PC-3 (cell line): ENCODE results near the gene FYN. TPM values are rescaled to one million over a fixed set of nuclear protein-coding genes. Genes with fewer than 3 reads are reported as not detected.

Source experiments
- ATAC-seq: fragments of 200-7000 bp; cut with Tn5 transposase; 2 replicates; pipeline ENCODE4 v1.9.1; 2020; ENCODE audit warnings: mild to moderate bottlenecking, moderate library complexity
- BruUV-seq: library from RNA; stranded (reverse); fragments of 400-500 nt; replicated peaks from 2 replicates; lab custom pipeline; 2021; lab: Mats Ljungman, UMichigan
- CTCF ChIA-PET: fragments of 300-600 bp; sonication (Branson Sonifier 250); formaldehyde crosslinking; loops from one replicate; lab custom pipeline; 2022; ENCODE audit warnings: antibody characterized with exemption; lab: Charles Lee
- POLR2A ChIA-PET: fragments of 300-600 bp; sonication (Branson Sonifier 250); formaldehyde crosslinking; loops from one replicate; lab custom pipeline; 2022; ENCODE audit warnings: antibody characterized with exemption; ENCODE audit not compliant: unreplicated experiment; lab: Charles Lee
- DNase-seq: peaks from one replicate; pipeline ENCODE4 v3.0.0-alpha.2; 2015
- H2AFZ ChIP-seq: fragments of 300-600 bp; sonication (generic); 2 replicates; pipeline ENCODE4 v1.6.0; 2016; ENCODE audit warnings: antibody characterized with exemption, low read length
- H3F3A ChIP-seq: fragments of 300-600 bp; sonication (generic); one replicate; pipeline ENCODE4 v1.6.0; 2017; ENCODE audit warnings: antibody characterized with exemption, low read length, control low read depth, mild to moderate bottlenecking; ENCODE audit not compliant: unreplicated experiment
- H3K27ac ChIP-seq: fragments of 300-600 bp; sonication (generic); 2 replicates; pipeline ENCODE4 v1.5.1; 2016; ENCODE audit warnings: mild to moderate bottlenecking, low read length
- H3K27me3 ChIP-seq: fragments of 300-600 bp; sonication (generic); 2 replicates; pipeline ENCODE4 v1.6.1; 2016; ENCODE audit warnings: low read length, mixed read lengths
- H3K36me3 ChIP-seq: fragments of 300-600 bp; sonication (generic); 2 replicates; pipeline ENCODE4 v1.6.1; 2016; ENCODE audit warnings: low read depth, mixed run types, low read length, mixed read lengths
- H3K4me1 ChIP-seq: fragments of 300-600 bp; sonication (generic); 2 replicates; pipeline ENCODE4 v1.5.1; 2016; ENCODE audit warnings: low read length; ENCODE audit not compliant: insufficient read depth
- H3K4me2 ChIP-seq: fragments of 300-600 bp; sonication (generic); 2 replicates; pipeline ENCODE4 v1.6.0; 2016; ENCODE audit warnings: low read length
- H3K4me3 ChIP-seq: fragments of 300-600 bp; sonication (generic); 2 replicates; pipeline ENCODE4 v1.5.1; 2016; ENCODE audit warnings: mild to moderate bottlenecking, low read length, mixed read lengths
- H3K79me2 ChIP-seq: fragments of 300-600 bp; sonication (generic); 2 replicates; pipeline ENCODE4 v1.6.1; 2017; ENCODE audit warnings: low read length, mixed read lengths
- H3K9ac ChIP-seq: fragments of 300-600 bp; sonication (generic); 2 replicates; pipeline ENCODE4 v1.6.0; 2016; ENCODE audit warnings: mild to moderate bottlenecking, low read length
- H3K9me2 ChIP-seq: fragments of 300-600 bp; sonication (generic); replicated peaks from 2 replicates; pipeline ENCODE4 v1.6.1; 2016; ENCODE audit warnings: mixed run types, low read length, mixed read lengths
- H3K9me3 ChIP-seq: fragments of 300-600 bp; sonication (generic); 2 replicates; pipeline ENCODE4 v1.6.1; 2016; ENCODE audit warnings: low read length, mixed read lengths
- H4K20me1 ChIP-seq: fragments of 300-600 bp; sonication (generic); 2 replicates; pipeline ENCODE4 v1.6.1; 2016; ENCODE audit warnings: low read length, mixed read lengths
- CTCF ChIP-seq: fragments of 300-600 bp; sonication (generic); conservative IDR thresholded peaks from 2 replicates; pipeline ENCODE4 v1.5.1; 2017; ENCODE audit warnings: antibody characterized with exemption, low read depth, mild to moderate bottlenecking, low read length
- EZH2 ChIP-seq: fragments of 300-600 bp; sonication (generic); IDR thresholded peaks from one replicate; pipeline ENCODE4 v1.6.1; 2017; ENCODE audit warnings: antibody characterized with exemption, mild to moderate bottlenecking, low read length; ENCODE audit not compliant: unreplicated experiment
- EZH2phosphoT487 ChIP-seq: fragments of 300-600 bp; sonication (generic); IDR thresholded peaks from 2 replicates; pipeline ENCODE4 v1.6.1; 2018; ENCODE audit warnings: mild to moderate bottlenecking, antibody characterized with exemption, low read length, borderline replicate concordance
- intact Hi-C: fragments of 100-400 bp; cut with micrococcal nuclease; formaldehyde crosslinking; loops from 2 replicates; pipeline ENCODE4 v1.9.0; 2023
- total RNA-seq: library from RNA; depleted of rRNA; stranded (reverse); fragments of >200 nt; gene quantifications from 2 replicates; pipeline ENCODE4 v1.2.3, GENCODE V29; 2014

FYN gene
- total RNA-seq, 1 experiment from 2014 or later = 27.6 TPM

DNA sequence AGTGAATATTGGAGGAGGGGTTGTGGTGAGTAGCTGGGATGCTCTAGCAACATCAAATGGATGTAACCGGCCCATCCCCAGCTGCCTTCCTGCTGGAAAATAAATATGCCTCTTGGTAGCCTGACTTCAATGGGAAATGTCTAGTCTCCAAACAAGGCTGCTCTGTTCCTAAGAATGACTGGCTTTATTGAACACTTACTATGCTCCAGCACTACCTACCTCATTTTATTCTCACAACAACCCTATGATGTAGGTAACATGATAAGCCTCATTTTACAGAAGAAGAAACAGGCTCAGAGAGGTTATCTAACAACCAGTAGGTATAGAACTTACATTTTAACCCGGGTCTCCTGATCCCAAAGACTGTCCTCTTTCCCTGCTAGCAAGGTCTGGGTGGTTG is 93.6 kb downstream of the FYN start:
- Histone ChIP-seq H3K9me2 (no peaks in the 10 kb centered on the region), H3K9ac (no peak overlapping the region), H3K79me2 (no peaks in the 10 kb centered on the region), H3K27ac (no peak overlapping the region), H4K20me1 (no peaks in the 10 kb centered on the region), H2AFZ (no peak overlapping the region), H3K4me2 (no peak overlapping the region), H3K4me1 (no peaks in the 10 kb centered on the region), H3K4me3 (no peak overlapping the region), H3K9me3 (no peaks in the 10 kb centered on the region), H3F3A (no peaks in the 10 kb centered on the region), H3K27me3 (no peaks in the 10 kb centered on the region), H3K36me3 (no peaks in the 10 kb centered on the region)
- no TSS peak for BruUV-seq
- ATAC-seq = no peak
- TF ChIP-seq EZH2phosphoT487 (no peak), EZH2 (no peak), CTCF (no peak)
- DNase-seq = no peak
- ChIA-PET POLR2A (no interaction called here), CTCF (no interaction called here)
- intact Hi-C loops = no loop called here

- ChIA-PET CTCF (no interaction called here), POLR2A (no interaction called here)
- no peaks in the 10 kb centered on the region for H4K20me1 ChIP-seq
- no TSS peak for BruUV-seq
- H3K9ac ChIP-seq = no peak overlapping the region
- no peaks in the 10 kb centered on the region for H3K9me3 ChIP-seq
- DNase-seq (no peak), ATAC-seq (no peak)
- H3K36me3 ChIP-seq = no peaks in the 10 kb centered on the region
- no peak overlapping the region for H3K27ac ChIP-seq
- H2AFZ ChIP-seq = no peak overlapping the region
- intact Hi-C loops = no loop called here
- no peak for TF ChIP-seq EZH2
- TF ChIP-seq EZH2phosphoT487 = no peak
- no peak for TF ChIP-seq CTCF
- no peaks in the 10 kb centered on the region for H3K79me2 ChIP-seq
- H3K4me3 ChIP-seq = no peak overlapping the region
- no peak overlapping the region for H3K4me2 ChIP-seq
- no peaks in the 10 kb centered on the region for H3K27me3 ChIP-seq
- H3K9me2 ChIP-seq = no peaks in the 10 kb centered on the region
- no peaks in the 10 kb centered on the region for H3K4me1 ChIP-seq
- no peaks in the 10 kb centered on the region for H3F3A ChIP-seq
Observed at GRCh38 chr6:111779031-111779430, 94.2 kb downstream of the FYN start.

GRCh38 chr6:111777357-111777756 is 95.9 kb downstream of the FYN start:
- H3K4me3 ChIP-seq = no peak overlapping the region
- H2AFZ ChIP-seq = no peak overlapping the region
- no peaks in the 10 kb centered on the region for H3K9me3 ChIP-seq
- no peaks in the 10 kb centered on the region for H3F3A ChIP-seq
- TF ChIP-seq EZH2phosphoT487 = no peak
- no peak for TF ChIP-seq CTCF
- TF ChIP-seq EZH2 = no peak
- no peaks in the 10 kb centered on the region for H3K9me2 ChIP-seq
- intact Hi-C loops = no loop called here
- no peaks in the 10 kb centered on the region for H3K27me3 ChIP-seq
- ChIA-PET CTCF (no interaction called here), POLR2A (no interaction called here)
- BruUV-seq = no TSS peak
- no peak for ATAC-seq
- H3K36me3 ChIP-seq = no peaks in the 10 kb centered on the region
- H3K27ac ChIP-seq = no peak overlapping the region
- H4K20me1 ChIP-seq = no peaks in the 10 kb centered on the region
- no peak overlapping the region for H3K4me2 ChIP-seq
- H3K9ac ChIP-seq = no peak overlapping the region
- no peaks in the 10 kb centered on the region for H3K4me1 ChIP-seq
- DNase-seq = no peak
- no peaks in the 10 kb centered on the region for H3K79me2 ChIP-seq
